RWPE1 (cell line): Measurements from ENCODE around the gene CFB.
A peak's percentile ranks its signal among the peaks of the same experiment; 100 is the strongest.

Experiments
- CTCF ChIA-PET: fragments of 350-600 bp; sonication (Branson Sonifier 250); formaldehyde crosslinking; extraction: SDS; loops from one replicate; lab custom pipeline; 2021; lab: Yijun Ruan, JAX
- POLR2A ChIA-PET: fragments of 400-600 bp; formaldehyde crosslinking; extraction: SDS; loops from one replicate; lab custom pipeline; 2020; ENCODE audit warnings: antibody characterized with exemption; ENCODE audit not compliant: low non-redundant PET; lab: Yijun Ruan, JAX
- DNase-seq: peaks from one replicate; pipeline ENCODE4 v3.0.0; 2012; ENCODE audit warnings: low spot score
- H3K27ac ChIP-seq: fragments of 450-650 bp; 2 replicates; pipeline ENCODE4 v1.5.1; 2017
- CTCF ChIP-seq: fragments of 450-650 bp; conservative IDR thresholded peaks from 2 replicates; pipeline ENCODE4 v1.5.1; 2017; ENCODE audit warnings: low read depth, mild to moderate bottlenecking

Gene CFB

DNA sequence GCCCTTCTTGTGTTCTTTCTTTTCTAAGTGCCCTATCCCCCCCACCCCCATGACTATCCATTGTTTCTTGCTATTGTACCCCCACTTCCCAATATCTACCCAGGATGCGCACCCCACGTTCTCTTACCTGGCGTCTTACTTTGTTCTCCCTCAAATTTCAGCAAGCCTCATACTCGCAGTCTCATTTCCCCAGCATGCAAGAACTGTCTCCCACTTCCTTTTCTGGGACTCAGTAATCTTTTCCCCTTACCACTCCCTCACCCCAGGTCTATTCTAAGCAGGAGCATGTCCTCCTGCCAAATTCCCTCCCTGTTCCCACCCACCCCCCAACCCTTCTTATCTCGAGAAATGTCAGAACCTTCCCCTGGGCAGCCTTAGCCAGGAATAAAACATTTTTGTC is 46.7 kb upstream of the CFB start:
- DNase-seq, result no peak
- peak overlapping the region; percentile 90; the same call in 1 of the 2 replicates for H3K27ac ChIP-seq
- ChIA-PET POLR2A (no interaction called here), CTCF (no interaction called here)
- TF ChIP-seq CTCF, result no peak

- POLR2A ChIA-PET, result no interaction called here
Observed at GRCh38 chr6:31899882-31900722, 45.8 kb upstream of the CFB start.

DNA sequence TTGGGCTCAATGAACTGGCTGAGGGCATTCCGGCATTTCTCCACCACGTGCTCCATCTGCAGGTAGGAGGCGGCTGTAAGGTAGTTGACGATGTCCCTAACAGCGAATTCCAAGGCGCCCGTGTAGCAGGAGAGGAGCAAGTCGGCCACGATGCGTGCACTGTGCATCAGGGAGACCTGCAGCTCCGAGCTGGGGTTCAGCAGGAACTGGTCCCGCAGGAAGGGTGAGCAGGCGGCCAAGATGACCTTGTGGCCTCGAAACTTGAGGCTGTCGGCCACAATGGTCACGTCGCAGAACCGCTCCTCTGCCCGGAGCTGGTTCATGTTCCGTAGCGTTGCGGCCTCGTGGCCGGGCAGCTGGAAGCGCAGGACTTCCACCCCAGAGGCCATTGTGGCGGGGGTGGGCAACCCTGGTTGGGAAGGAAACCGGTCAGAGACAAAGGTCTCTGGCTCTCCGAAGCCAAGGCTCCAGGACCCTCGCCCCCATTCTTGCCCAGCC is 44.9 kb upstream of the CFB start:
- ChIA-PET POLR2A (no interaction called here), CTCF (interaction anchor here (0.5 to 0.6 kb wide), 2 partner anchors 50 to 74 kb away, joined by 3 read pairs; no protein-coding TSS in a partner anchor)
- peak overlapping the region; percentile 90 for H3K27ac ChIP-seq
- TF ChIP-seq CTCF, result no peak
- DNase-seq, result no peak

More at GRCh38 chr6:31899882-31900722, 45.8 kb upstream of the CFB start:
- no peak for DNase-seq
- CTCF ChIA-PET, result interaction anchor here (0.5 to 0.6 kb wide), 2 partner anchors 51 to 75 kb away, joined by 3 read pairs; no protein-coding TSS in a partner anchor
- peak overlapping the region; percentile 90 for H3K27ac ChIP-seq
- no peak for TF ChIP-seq CTCF

- H3K27ac ChIP-seq, result peak overlapping the region; percentile 90
- DNase-seq, result peak; percentile 48
Observed at GRCh38 chr6:31901415-31901952, 44.4 kb upstream of the CFB start.

DNA sequence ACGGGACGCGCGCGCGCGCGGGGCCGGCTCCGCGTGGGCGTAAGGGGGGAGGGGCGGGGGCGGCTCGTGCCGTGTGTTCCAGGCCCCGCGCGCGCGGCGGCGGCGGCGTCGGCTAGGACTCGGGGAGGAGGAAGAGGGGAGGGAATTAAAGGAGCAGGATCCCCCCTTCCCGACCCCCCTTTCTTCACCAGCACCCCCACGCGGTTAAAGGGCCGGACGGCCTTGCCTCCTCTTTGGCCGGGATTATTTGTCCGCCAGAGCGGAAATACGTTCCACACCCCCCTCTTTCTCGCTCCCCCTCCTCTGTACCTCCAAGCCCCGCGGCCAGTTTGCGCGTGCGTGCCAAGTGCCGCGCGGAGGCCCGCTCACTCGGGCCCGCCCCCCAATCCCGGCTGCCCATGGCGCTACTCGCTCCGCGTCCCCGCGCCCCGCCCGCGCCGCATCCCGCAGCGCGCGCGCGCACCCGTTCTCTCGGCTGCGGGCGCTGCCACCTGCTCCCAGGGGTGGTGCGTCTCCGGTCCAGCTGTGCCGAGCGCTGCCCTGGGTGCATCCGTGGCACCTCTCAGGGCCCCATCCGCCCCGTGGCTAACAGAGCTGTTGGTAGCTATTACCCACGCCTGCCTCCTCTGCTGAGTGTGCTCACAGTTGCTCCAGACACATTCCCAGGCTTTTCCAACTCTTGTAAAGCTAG is 43.8 kb upstream of the CFB start, which contains the start of gene ZBTB12:
ZBTB12 (minus strand) TSS at position 134 of the 691 bp plus-strand sequence. CDS start 781 bp downstream, outside the sequence.
- DNase-seq, result peak; percentile 89
- CTCF ChIA-PET, result interaction anchor here (1.1 kb wide), 1 partner anchor 50 kb away, joined by 3 read pairs; no protein-coding TSS in a partner anchor
- peak within 1 kb of the TSS; percentile 90 for H3K27ac ChIP-seq
- no peak for TF ChIP-seq CTCF
- POLR2A ChIA-PET, result interaction anchor here (0.6 to 1.5 kb wide), 2 partner anchors 44 to 64 kb away, joined by 3 to 8 read pairs; partner anchors contain the start of gene CFB

More at GRCh38 chr6:31901415-31901952, 44.4 kb upstream of the CFB start:
- POLR2A ChIA-PET, result interaction anchor here (1.5 kb wide), 1 partner anchor 44 kb away, joined by 8 read pairs; the partner anchor contains the start of gene CFB
- CTCF ChIA-PET, result no interaction called here
- no peak for TF ChIP-seq CTCF
